Neural progenitor cell (in vitro differentiated cells): ENCODE data around the gene SYMPK. TPM values are rescaled to one million over a fixed set of nuclear protein-coding genes. Genes with fewer than 3 reads are reported as not detected.

Experiments
- DNase-seq: peaks from one replicate; pipeline ENCODE4 v3.0.0-alpha.2; 2016; ENCODE audit warnings: low spot score
- H2AFZ ChIP-seq: fragments of 200-600 bp; sonication (generic); replicated peaks from 2 replicates; pipeline ENCODE4 v1.6.1; 2016; ENCODE audit warnings: antibody characterized with exemption
- H3F3A ChIP-seq: fragments of 200-600 bp; sonication (generic); 2 replicates; pipeline ENCODE4 v1.6.1; 2016; ENCODE audit warnings: antibody characterized with exemption, low read depth
- H3K27ac ChIP-seq: fragments of 200-600 bp; sonication (generic); 2 replicates; pipeline ENCODE4 v1.5.1; 2016; ENCODE audit warnings: mild to moderate bottlenecking
- H3K27me3 ChIP-seq: fragments of 200-600 bp; sonication (generic); 2 replicates; pipeline ENCODE4 v1.6.1; 2016; ENCODE audit warnings: mild to moderate bottlenecking, moderate library complexity
- H3K36me3 ChIP-seq: fragments of 200-600 bp; sonication (generic); 2 replicates; pipeline ENCODE4 v1.5.1; 2016
- H3K4me1 ChIP-seq: fragments of 200-600 bp; sonication (generic); 2 replicates; pipeline ENCODE4 v1.6.1; 2016; ENCODE audit warnings: mixed run types
- H3K4me2 ChIP-seq: fragments of 200-600 bp; sonication (generic); 2 replicates; pipeline ENCODE4 v1.6.1; 2016
- H3K4me3 ChIP-seq: fragments of 200-600 bp; sonication (generic); 2 replicates; pipeline ENCODE4 v1.5.1; 2016
- H3K79me2 ChIP-seq: fragments of 200-600 bp; sonication (generic); 2 replicates; pipeline ENCODE4 v1.6.1; 2016; ENCODE audit warnings: low read depth
- H3K9ac ChIP-seq: fragments of 200-600 bp; sonication (generic); 2 replicates; pipeline ENCODE4 v1.6.1; 2016
- H3K9me3 ChIP-seq: fragments of 200-600 bp; sonication (generic); 2 replicates; pipeline ENCODE4 v1.5.1; 2016; ENCODE audit warnings: low read depth
- H4K20me1 ChIP-seq: fragments of 200-600 bp; sonication (generic); 2 replicates; pipeline ENCODE4 v1.6.1; 2016; ENCODE audit warnings: low read depth
- H3K27ac Mint-ChIP-seq: 3 replicates; pipeline ENCODE4 v1.8.0; 2021; ENCODE audit warnings: mixed read lengths
- H3K27me3 Mint-ChIP-seq: 2 replicates; pipeline ENCODE4 v1.8.0; 2022; ENCODE audit warnings: low read depth, mild to moderate bottlenecking, inconsistent platforms, moderate library complexity, mixed read lengths; ENCODE audit not compliant: insufficient read depth
- H3K36me3 Mint-ChIP-seq: 3 replicates; pipeline ENCODE4 v1.8.0; 2021; ENCODE audit warnings: mixed read lengths
- H3K4me1 Mint-ChIP-seq: 3 replicates; pipeline ENCODE4 v1.8.0; 2021; ENCODE audit warnings: mixed read lengths
- H3K4me3 Mint-ChIP-seq: 3 replicates; pipeline ENCODE4 v1.8.0; 2021; ENCODE audit warnings: mild to moderate bottlenecking, moderate library complexity, mixed read lengths
- H3K9me3 Mint-ChIP-seq: 3 replicates; pipeline ENCODE4 v1.8.0; 2020; ENCODE audit warnings: mixed read lengths
- EZH2 ChIP-seq: fragments of 200-600 bp; sonication (generic); IDR thresholded peaks from 2 replicates; pipeline ENCODE4 v1.6.1; 2017; ENCODE audit warnings: antibody characterized with exemption, mild to moderate bottlenecking, moderate library complexity
- EZH2phosphoT487 ChIP-seq: fragments of 200-600 bp; sonication (generic); IDR thresholded peaks from 2 replicates; pipeline ENCODE4 v1.6.1; 2017; ENCODE audit warnings: antibody characterized with exemption
- total RNA-seq: library from RNA; depleted of rRNA; stranded (reverse); fragments of >200 nt; gene quantifications from 2 replicates; pipeline ENCODE4 v1.2.3, GENCODE V29; 2015; ENCODE audit warnings: low replicate concordance
- TF ChIP-seq, protein P1 (sequence below): fragments of 200-600 bp; sonication (generic); IDR thresholded peaks from 2 replicates; pipeline ENCODE4 v1.5.1; 2017; ENCODE audit warnings: antibody characterized with exemption, mild to moderate bottlenecking

SYMPK gene
- total RNA-seq, 1 donor from 2014 or later, result 38.3 TPM

- peaks cover 13% of the 10 kb centered on the region for H3K4me1 Mint-ChIP-seq
- H3K4me3 ChIP-seq, result no peak overlapping the region
- H2AFZ ChIP-seq, result no peak overlapping the region
- H3K9ac ChIP-seq, result no peak overlapping the region
- DNase-seq, result no peak
- no peak overlapping the region for H3K4me2 ChIP-seq
- no peak overlapping the region for H3K27ac Mint-ChIP-seq
- peaks cover 21% of the 10 kb centered on the region for H3F3A ChIP-seq
- H3K4me1 ChIP-seq, result peaks cover 3% of the 10 kb centered on the region
- H4K20me1 ChIP-seq, result no peaks in the 10 kb centered on the region
- H3K27me3 ChIP-seq, result peaks cover 8% of the 10 kb centered on the region
- no peaks in the 10 kb centered on the region for H3K9me3 ChIP-seq
- H3K36me3 ChIP-seq, result no peaks in the 10 kb centered on the region
- H3K4me3 Mint-ChIP-seq, result no peak overlapping the region
- H3K79me2 ChIP-seq, result peaks cover 30% of the 10 kb centered on the region
- H3K9me3 Mint-ChIP-seq, result peaks cover 2% of the 10 kb centered on the region
- no peak overlapping the region for H3K27ac ChIP-seq
- no peaks in the 10 kb centered on the region for H3K36me3 Mint-ChIP-seq
- peaks cover 44% of the 10 kb centered on the region for H3K27me3 Mint-ChIP-seq
- TF ChIP-seq EZH2phosphoT487 (no peak), EZH2 (no peak)
- TF ChIP-seq, protein P1, sequence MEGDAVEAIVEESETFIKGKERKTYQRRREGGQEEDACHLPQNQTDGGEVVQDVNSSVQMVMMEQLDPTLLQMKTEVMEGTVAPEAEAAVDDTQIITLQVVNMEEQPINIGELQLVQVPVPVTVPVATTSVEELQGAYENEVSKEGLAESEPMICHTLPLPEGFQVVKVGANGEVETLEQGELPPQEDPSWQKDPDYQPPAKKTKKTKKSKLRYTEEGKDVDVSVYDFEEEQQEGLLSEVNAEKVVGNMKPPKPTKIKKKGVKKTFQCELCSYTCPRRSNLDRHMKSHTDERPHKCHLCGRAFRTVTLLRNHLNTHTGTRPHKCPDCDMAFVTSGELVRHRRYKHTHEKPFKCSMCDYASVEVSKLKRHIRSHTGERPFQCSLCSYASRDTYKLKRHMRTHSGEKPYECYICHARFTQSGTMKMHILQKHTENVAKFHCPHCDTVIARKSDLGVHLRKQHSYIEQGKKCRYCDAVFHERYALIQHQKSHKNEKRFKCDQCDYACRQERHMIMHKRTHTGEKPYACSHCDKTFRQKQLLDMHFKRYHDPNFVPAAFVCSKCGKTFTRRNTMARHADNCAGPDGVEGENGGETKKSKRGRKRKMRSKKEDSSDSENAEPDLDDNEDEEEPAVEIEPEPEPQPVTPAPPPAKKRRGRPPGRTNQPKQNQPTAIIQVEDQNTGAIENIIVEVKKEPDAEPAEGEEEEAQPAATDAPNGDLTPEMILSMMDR, result no peak
Measured at GRCh38 chr19:45866400-45867176, 3.6 kb upstream of the SYMPK start.

GRCh38 chr19:45865269-45865948, 2.5 kb upstream of the SYMPK start:
- DNase-seq, result no peak
- no peak overlapping the region for H3K9ac ChIP-seq
- H2AFZ ChIP-seq, result no peak overlapping the region
- no peaks in the 10 kb centered on the region for H4K20me1 ChIP-seq
- peaks cover 42% of the 10 kb centered on the region for H3K79me2 ChIP-seq
- no peaks in the 10 kb centered on the region for H3K9me3 ChIP-seq
- Mint-ChIP-seq H3K27me3 (peaks cover 42% of the 10 kb centered on the region), H3K4me1 (peaks cover 13% of the 10 kb centered on the region), H3K36me3 (peaks cover 2% of the 10 kb centered on the region), H3K9me3 (peaks cover 2% of the 10 kb centered on the region), H3K27ac (no peak overlapping the region), H3K4me3 (no peak overlapping the region)
- TF ChIP-seq, protein P1, result no peak
- no peak for TF ChIP-seq EZH2phosphoT487
- TF ChIP-seq EZH2, result no peak
- peaks cover 29% of the 10 kb centered on the region for H3F3A ChIP-seq
- no peak overlapping the region for H3K27ac ChIP-seq
- H3K36me3 ChIP-seq, result no peaks in the 10 kb centered on the region
- peak overlapping the region; percentile 79 for H3K4me2 ChIP-seq
- peaks cover 8% of the 10 kb centered on the region for H3K27me3 ChIP-seq
- peaks cover 4% of the 10 kb centered on the region for H3K4me1 ChIP-seq
- H3K4me3 ChIP-seq, result peak overlapping the region; percentile 82

- no peaks in the 10 kb centered on the region for H3K9me3 ChIP-seq
- Mint-ChIP-seq H3K36me3 (peaks cover 2% of the 10 kb centered on the region), H3K4me3 (peak overlapping the region; percentile 76), H3K27ac (no peak overlapping the region), H3K27me3 (peaks cover 42% of the 10 kb centered on the region), H3K9me3 (peaks cover 2% of the 10 kb centered on the region), H3K4me1 (peaks cover 13% of the 10 kb centered on the region)
- H4K20me1 ChIP-seq, result peaks cover under 1% of the 10 kb centered on the region
- H3K27me3 ChIP-seq, result peaks cover 8% of the 10 kb centered on the region
- peak overlapping the region; percentile 98 for H2AFZ ChIP-seq
- peak overlapping the region; percentile 29 for H3K9ac ChIP-seq
- H3K36me3 ChIP-seq, result no peaks in the 10 kb centered on the region
- peaks cover 50% of the 10 kb centered on the region for H3K79me2 ChIP-seq
- peak overlapping the region; percentile 79 for H3K4me2 ChIP-seq
- H3K4me3 ChIP-seq, result peak overlapping the region; percentile 82
- no peak overlapping the region for H3K27ac ChIP-seq
- DNase-seq, result no peak
- peaks cover 29% of the 10 kb centered on the region for H3F3A ChIP-seq
- H3K4me1 ChIP-seq, result peaks cover 4% of the 10 kb centered on the region
- TF ChIP-seq EZH2phosphoT487, result no peak
Measured at GRCh38 chr19:45864629-45865082, 1.7 kb upstream of the SYMPK start.
